ENCODE results near the gene ZNF253.
"Not testable (repeated sequence)": the region's sequence is repeated elsewhere in the genome, so short reads cannot be mapped to it uniquely, and the experiment has no call there.

Gene ZNF253

GRCh38 chr19:19865750-19866610 is at the start of gene ZNF253:
ZNF253 (plus strand) TSS chr19:19865882; CDS start chr19:19865997, 115 bp downstream.
- peak; percentile 80 for DNase-seq

- DNase-seq: no peak
These were observed 49.0 kb upstream of the ZNF253 start for GRCh38 chr19:19816679-19817078.

GRCh38 chr19:19817357-19817756 is 48.3 kb upstream of the ZNF253 start:
- no peak for DNase-seq

GRCh38 chr19:19820774-19821320 is 44.8 kb upstream of the ZNF253 start:
- no peak for DNase-seq

- peak; percentile 57 for DNase-seq
These were observed 44.2 kb upstream of the ZNF253 start, which contains the start of gene ZNF506 for GRCh38 chr19:19821366-19821951. ZNF506 (minus strand) TSS chr19:19821750; CDS start chr19:19821603, 147 bp downstream.

GRCh38 chr19:19821976-19822375 is 43.7 kb upstream of the ZNF253 start:
- DNase-seq: not testable (repeated sequence)

GRCh38 chr19:19823916-19824315 is 41.8 kb upstream of the ZNF253 start:
- no peak for DNase-seq

GRCh38 chr19:19826875-19827274 is 38.8 kb upstream of the ZNF253 start:
- DNase-seq: no peak

- DNase-seq: no peak
These were observed 30.1 kb upstream of the ZNF253 start for GRCh38 chr19:19835560-19836038.

- no peak for DNase-seq
These were observed 17.9 kb upstream of the ZNF253 start for GRCh38 chr19:19847781-19848180.

GRCh38 chr19:19849056-19849455 is 16.6 kb upstream of the ZNF253 start:
- DNase-seq: no peak

- not testable (repeated sequence) for DNase-seq
These were observed 13.9 kb upstream of the ZNF253 start for GRCh38 chr19:19851740-19852139.

- no peak for DNase-seq
These were observed 6.9 kb upstream of the ZNF253 start for GRCh38 chr19:19858751-19859150.

GRCh38 chr19:19860756-19861390 is 4.8 kb upstream of the ZNF253 start:
- DNase-seq: no peak

- DNase-seq: no peak
These were observed 1.0 kb downstream of the ZNF253 start for GRCh38 chr19:19866611-19867248.

GRCh38 chr19:19870086-19870485 is 4.4 kb downstream of the ZNF253 start:
- DNase-seq: not testable (repeated sequence)

- no peak for DNase-seq
These were observed 6.2 kb downstream of the ZNF253 start for GRCh38 chr19:19871932-19872331.

GRCh38 chr19:19873381-19873780 is 7.7 kb downstream of the ZNF253 start:
- DNase-seq: no peak

- no peak for DNase-seq
These were observed 12.0 kb downstream of the ZNF253 start for GRCh38 chr19:19877724-19878123.

GRCh38 chr19:19884583-19884982 is 18.9 kb downstream of the ZNF253 start:
- no peak for DNase-seq

GRCh38 chr19:19892055-19892941 is 26.6 kb downstream of the ZNF253 start:
- not testable (repeated sequence) for DNase-seq
